GM19238 (cell line): Measurements from ENCODE around the gene LBX1.
"Not testable (repeated sequence)": the region's sequence is repeated elsewhere in the genome, so short reads cannot be mapped to it uniquely, and the experiment has no call there.

Experiments
- DNase-seq: peaks from one replicate; pipeline ENCODE4 v3.0.0; 2011; ENCODE audit warnings: low spot score; ENCODE audit not compliant: insufficient read length

Gene LBX1

DNA sequence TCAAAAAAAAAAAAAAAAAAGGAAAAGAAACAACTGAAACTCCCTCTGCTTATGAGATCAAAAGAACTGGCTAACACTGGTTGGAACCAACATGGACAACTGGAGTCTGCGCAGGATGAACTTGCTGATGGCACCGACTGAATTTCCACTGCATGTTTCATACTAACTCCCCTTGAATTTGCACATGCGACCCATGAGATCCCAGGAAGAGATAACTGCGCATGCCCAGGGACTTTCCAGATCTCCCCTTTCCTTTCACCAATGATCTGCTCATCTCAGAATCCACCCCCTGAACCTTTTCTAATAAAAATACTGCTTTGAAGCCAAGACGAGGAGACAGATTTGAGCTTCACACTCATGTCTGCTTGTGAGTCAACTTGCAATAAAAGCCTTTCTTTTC is 20.7 kb downstream of the LBX1 start:
- no peak for DNase-seq

- DNase-seq = no peak
Observed at GRCh38 chr10:101207026-101207425, 22.2 kb downstream of the LBX1 start.

GRCh38 chr10:101202667-101203066 is 26.6 kb downstream of the LBX1 start:
- DNase-seq = not testable (repeated sequence)

GRCh38 chr10:101198326-101198977 is 30.8 kb downstream of the LBX1 start:
- not testable (repeated sequence) for DNase-seq

DNA sequence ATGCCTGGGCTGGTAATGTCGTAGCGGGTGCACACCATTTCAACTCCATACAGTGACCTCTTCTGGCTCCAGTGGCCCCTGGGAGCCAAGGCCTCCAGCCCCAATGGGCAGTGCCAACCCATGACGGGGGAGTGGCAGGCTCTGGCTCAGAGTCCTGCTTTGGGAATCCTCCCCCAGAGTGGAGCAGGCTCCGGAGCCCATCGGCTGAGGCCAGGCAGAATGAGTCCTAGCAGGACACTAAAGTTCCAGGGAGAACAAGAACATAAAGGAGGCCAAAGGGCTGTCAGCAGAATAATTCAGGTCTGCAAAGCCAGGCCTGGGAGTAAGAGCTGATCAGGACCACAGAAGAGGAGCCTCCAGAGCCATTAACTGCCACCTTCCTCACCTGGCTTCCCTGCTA is 33.3 kb downstream of the LBX1 start:
- DNase-seq = no peak

GRCh38 chr10:101189461-101190401 is 39.5 kb downstream of the LBX1 start:
- no peak for DNase-seq

GRCh38 chr10:101188942-101189341 is 40.3 kb downstream of the LBX1 start:
- DNase-seq = no peak

DNA sequence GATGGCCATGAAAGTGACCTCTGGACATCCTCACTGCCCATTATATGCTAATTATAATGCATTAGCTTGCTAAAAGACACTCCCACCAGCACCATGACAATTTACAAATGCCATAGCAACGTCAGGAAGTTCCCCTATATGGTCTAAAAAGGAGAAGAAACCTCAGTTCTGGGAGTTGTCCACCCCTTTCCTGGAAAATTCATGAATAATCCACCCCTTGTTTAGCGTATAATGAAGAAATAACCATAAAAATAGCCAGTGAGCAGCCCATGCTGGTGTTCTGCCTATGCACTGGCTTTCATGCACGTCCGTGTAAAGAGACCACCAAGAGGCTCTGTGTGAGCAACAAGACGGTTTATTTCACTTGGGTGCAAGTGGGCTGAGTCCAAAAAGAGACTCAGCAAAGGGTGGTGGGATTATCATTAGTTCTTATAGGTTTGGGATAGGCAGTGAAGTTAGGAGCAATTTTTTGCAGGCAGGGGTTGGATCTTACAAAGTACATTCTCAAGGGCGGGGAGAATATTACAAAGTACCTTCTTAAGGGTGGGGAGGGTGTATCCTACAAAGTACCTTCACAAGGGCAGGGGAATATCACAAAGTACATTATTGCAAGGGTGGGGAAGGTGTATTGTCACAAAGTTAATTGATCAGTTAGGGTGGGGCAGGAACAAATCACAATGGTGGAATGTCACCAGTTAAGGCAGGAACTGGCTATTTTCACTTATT is 45.6 kb downstream of the LBX1 start:
- DNase-seq = no peak

DNA sequence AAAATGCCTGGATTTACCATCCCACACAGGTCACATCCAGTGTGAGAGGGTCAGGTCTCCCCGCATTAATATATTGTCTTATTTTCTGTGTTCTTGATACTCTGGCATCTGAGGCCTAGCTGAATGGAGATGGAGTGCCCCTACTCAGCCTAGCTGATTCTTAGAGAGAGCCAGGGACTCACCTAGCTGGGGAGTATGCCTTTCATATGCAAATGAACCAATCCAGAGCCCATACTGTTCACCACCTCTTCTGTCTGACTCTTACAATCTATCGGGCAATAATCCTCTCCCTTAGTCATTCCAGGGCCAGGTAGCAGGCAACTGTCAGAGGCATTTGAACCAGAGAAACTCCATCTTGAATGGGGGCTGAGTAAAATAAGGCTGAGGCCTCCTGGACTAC is 46.3 kb downstream of the LBX1 start:
- no peak for DNase-seq
